Activated gamma-delta T cell treated with anti-CD3 and anti-CD28 coated beads, Interleukin-2, amount 50 U/mL, for 16 hours (primary cell): Measurements from ENCODE around the gene HMGA1.
"Not testable (repeated sequence)": the region's sequence is repeated elsewhere in the genome, so short reads cannot be mapped to it uniquely, and the experiment has no call there.

Experiments
- DNase-seq: peaks from one replicate; pipeline ENCODE4 v3.0.0-alpha.2; 2020; ENCODE audit warnings: low read depth

The HMGA1 gene

GRCh38 chr6:34260576-34261267 is 24.0 kb downstream of the HMGA1 start:
- no peak for DNase-seq

- DNase-seq: not testable (repeated sequence)
These were observed 26.8 kb downstream of the HMGA1 start for GRCh38 chr6:34263484-34263883.

- no peak for DNase-seq
These were observed 31.1 kb downstream of the HMGA1 start for GRCh38 chr6:34267746-34268145.

GRCh38 chr6:34269132-34269531 is 32.5 kb downstream of the HMGA1 start:
- DNase-seq: not testable (repeated sequence)

- DNase-seq: not testable (repeated sequence)
These were observed 33.1 kb downstream of the HMGA1 start for GRCh38 chr6:34269658-34270341.

GRCh38 chr6:34272013-34272926 is 35.6 kb downstream of the HMGA1 start:
- no peak for DNase-seq

GRCh38 chr6:34273242-34273805 is 36.7 kb downstream of the HMGA1 start:
- no peak for DNase-seq

GRCh38 chr6:34274129-34274528 is 37.5 kb downstream of the HMGA1 start:
- no peak for DNase-seq

GRCh38 chr6:34275128-34275804 is 38.6 kb downstream of the HMGA1 start:
- no peak for DNase-seq

GRCh38 chr6:34276191-34276590 is 39.5 kb downstream of the HMGA1 start:
- no peak for DNase-seq

- no peak for DNase-seq
These were observed 40.4 kb downstream of the HMGA1 start for GRCh38 chr6:34276881-34277762.

GRCh38 chr6:34277763-34278112 is 41.1 kb downstream of the HMGA1 start:
- no peak for DNase-seq

- DNase-seq: no peak
These were observed 42.2 kb downstream of the HMGA1 start for GRCh38 chr6:34278833-34279232.

- DNase-seq: no peak
These were observed 43.5 kb downstream of the HMGA1 start for GRCh38 chr6:34280216-34280615.

- DNase-seq: no peak
These were observed 45.1 kb downstream of the HMGA1 start for GRCh38 chr6:34281702-34282334.

- DNase-seq: no peak
These were observed 48.1 kb downstream of the HMGA1 start for GRCh38 chr6:34284563-34285447.

- DNase-seq: no peak
These were observed 48.9 kb downstream of the HMGA1 start for GRCh38 chr6:34285448-34286164.

- no peak for DNase-seq
These were observed 51.9 kb downstream of the HMGA1 start for GRCh38 chr6:34288581-34288980.

GRCh38 chr6:34289137-34289536 is 52.5 kb downstream of the HMGA1 start:
- no peak for DNase-seq
